ENCODE results near the gene FBXO44.

The FBXO44 gene

GRCh38 chr1:11664336-11665065 lies 9.8 kb downstream of the FBXO44 start:
- Histone ChIP-seq H3K4me2 (ENCODE audit: insufficient read depth, low read length) (peak overlapping the region; percentile 66), H3K4me1 (ENCODE audit: insufficient read depth, low read length) (peaks cover 13% of the 10 kb centered on the region), H2AFZ (ENCODE audit: low read depth, low read length) (peak overlapping the region; percentile 56), H3K27me3 (ENCODE audit: insufficient read depth, low read length, poor library complexity) (peaks cover 9% of the 10 kb centered on the region), H3K9ac (ENCODE audit: low read depth, low read length) (peak overlapping the region; percentile 63), H3K36me3 (ENCODE audit: insufficient read depth, low read length) (peaks cover 5% of the 10 kb centered on the region), H3K4me3 (ENCODE audit: low read depth in 1 of 2, low read length in 2 of 2) (peak overlapping the region; percentile 29 to 52; a peak in 3 of 4 replicates), H3K9me3 (ENCODE audit: insufficient read depth, low read length, severe bottlenecking) (no peaks in the 10 kb centered on the region), H4K20me1 (ENCODE audit: insufficient read depth, low read length) (peaks cover 5% of the 10 kb centered on the region), H3K79me2 (ENCODE audit: insufficient read depth, low read length) (no peaks in the 10 kb centered on the region), H3K27ac (ENCODE audit: low read length) (no peak overlapping the region)
- ATAC-seq (ENCODE audit: insufficient read depth, low read depth) (peak; percentile 77), DNase-seq (peak; percentile 71)
- TF ChIP-seq CTCF (IDR thresholded peaks at IDR 0.05; ENCODE audit: borderline replicate concordance, extremely low read depth, low read length, poor library complexity, severe bottlenecking), result no peak
- TF ChIP-seq EZH2 (IDR thresholded peaks at IDR 0.05; ENCODE audit: borderline replicate concordance, low read depth, low read length, severe bottlenecking), result no peak

GRCh38 chr1:11668516-11668915 lies 13.8 kb downstream of the FBXO44 start:
- no peak overlapping the region for H3K4me2 ChIP-seq (ENCODE audit: insufficient read depth, low read length)
- no peak overlapping the region for H3K27ac ChIP-seq (ENCODE audit: low read length)
- H3K79me2 ChIP-seq (ENCODE audit: insufficient read depth, low read length), result no peaks in the 10 kb centered on the region
- no peak overlapping the region for H3K4me3 ChIP-seq (ENCODE audit: low read depth in 1 of 2, low read length in 2 of 2)
- ATAC-seq (ENCODE audit: insufficient read depth, low read depth) (no peak), DNase-seq (no peak)
- H3K36me3 ChIP-seq (ENCODE audit: insufficient read depth, low read length), result peaks cover 29% of the 10 kb centered on the region
- H4K20me1 ChIP-seq (ENCODE audit: insufficient read depth, low read length), result peaks cover 21% of the 10 kb centered on the region
- H3K27me3 ChIP-seq (ENCODE audit: insufficient read depth, low read length, poor library complexity), result peaks cover 3% of the 10 kb centered on the region
- no peak overlapping the region for H2AFZ ChIP-seq (ENCODE audit: low read depth, low read length)
- no peak overlapping the region for H3K9ac ChIP-seq (ENCODE audit: low read depth, low read length)
- H3K4me1 ChIP-seq (ENCODE audit: insufficient read depth, low read length), result peaks cover 13% of the 10 kb centered on the region
- no peak for TF ChIP-seq CTCF (IDR thresholded peaks at IDR 0.05; ENCODE audit: borderline replicate concordance, extremely low read depth, low read length, poor library complexity, severe bottlenecking)
- TF ChIP-seq EZH2 (IDR thresholded peaks at IDR 0.05; ENCODE audit: borderline replicate concordance, low read depth, low read length, severe bottlenecking), result no peak
- H3K9me3 ChIP-seq (ENCODE audit: insufficient read depth, low read length, severe bottlenecking), result no peaks in the 10 kb centered on the region

GRCh38 chr1:11670747-11671146 lies 16.1 kb downstream of the FBXO44 start:
- Histone ChIP-seq H3K27me3 (ENCODE audit: insufficient read depth, low read length, poor library complexity) (no peaks in the 10 kb centered on the region), H3K4me2 (ENCODE audit: insufficient read depth, low read length) (no peak overlapping the region), H3K4me3 (ENCODE audit: low read depth in 1 of 2, low read length in 2 of 2) (no peak overlapping the region), H3K4me1 (ENCODE audit: insufficient read depth, low read length) (no peaks in the 10 kb centered on the region), H3K27ac (ENCODE audit: low read length) (no peak overlapping the region), H3K9ac (ENCODE audit: low read depth, low read length) (no peak overlapping the region), H3K79me2 (ENCODE audit: insufficient read depth, low read length) (no peaks in the 10 kb centered on the region), H3K36me3 (ENCODE audit: insufficient read depth, low read length) (peaks cover 48% of the 10 kb centered on the region), H4K20me1 (ENCODE audit: insufficient read depth, low read length) (peaks cover 26% of the 10 kb centered on the region), H2AFZ (ENCODE audit: low read depth, low read length) (no peak overlapping the region), H3K9me3 (ENCODE audit: insufficient read depth, low read length, severe bottlenecking) (no peaks in the 10 kb centered on the region)
- no peak for ATAC-seq (ENCODE audit: insufficient read depth, low read depth)
- TF ChIP-seq EZH2 (IDR thresholded peaks at IDR 0.05; ENCODE audit: borderline replicate concordance, low read depth, low read length, severe bottlenecking), result no peak
- TF ChIP-seq CTCF (IDR thresholded peaks at IDR 0.05; ENCODE audit: borderline replicate concordance, extremely low read depth, low read length, poor library complexity, severe bottlenecking), result no peak
- no peak for DNase-seq
